NK-92 treated with Interleukin-12 subunit alpha and Interleukin-12 subunit beta, amount 100 ng/mL, for 24 hours (cell line): ENCODE results near the gene RNLS.

Source experiments
- DNase-seq: peaks from one replicate; lab custom pipeline; 2025; lab: John Stamatoyannopoulos, UW

Gene RNLS

GRCh38 chr10:88553116-88553752 is 29.9 kb downstream of the RNLS start:
- peak; percentile 3 for DNase-seq

DNA sequence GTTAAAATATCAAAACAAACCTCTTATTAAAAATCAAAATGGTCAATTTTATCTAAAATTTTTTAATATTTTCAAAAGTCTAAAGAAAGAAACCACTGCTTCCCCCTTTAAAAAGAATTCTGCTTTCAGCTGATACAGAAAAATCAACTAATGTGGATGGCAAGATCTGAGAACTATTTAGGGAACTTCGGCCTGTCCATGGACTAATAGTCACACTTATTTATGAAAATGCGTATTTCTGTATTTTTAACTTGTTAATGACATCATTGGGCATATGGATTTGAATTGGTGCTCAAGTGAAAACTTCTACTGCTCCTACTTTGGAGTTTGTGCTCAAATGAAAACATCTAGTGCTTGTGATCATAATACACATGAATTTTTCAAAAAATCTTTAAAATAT is 31.9 kb downstream of the RNLS start:
- no peak for DNase-seq

DNA sequence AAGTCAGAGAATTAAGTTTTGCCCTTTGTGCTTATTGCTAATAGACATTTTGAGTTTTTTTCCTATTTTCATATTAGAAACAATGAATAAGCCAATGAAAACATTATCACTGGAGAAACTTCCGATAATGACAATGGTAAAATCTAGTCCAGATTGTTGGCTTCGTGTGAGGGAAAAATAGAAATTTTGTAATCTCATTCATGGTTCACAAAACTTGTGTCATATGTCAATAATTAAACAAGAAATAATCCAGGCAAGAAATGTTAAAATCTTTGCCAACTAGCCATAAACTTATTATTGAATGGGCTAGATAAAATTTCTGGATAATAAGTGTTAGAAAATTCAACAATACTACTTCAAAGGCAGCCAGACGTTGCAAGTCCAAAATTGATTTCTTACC is 36.6 kb downstream of the RNLS start:
- no peak for DNase-seq

- no peak for DNase-seq
Measured at GRCh38 chr10:88545359-88545758, 37.8 kb downstream of the RNLS start.

GRCh38 chr10:88544140-88544870 is 38.8 kb downstream of the RNLS start:
- no peak for DNase-seq

- no peak for DNase-seq
Measured at GRCh38 chr10:88542522-88542921, 40.6 kb downstream of the RNLS start.

GRCh38 chr10:88541116-88541626 is 41.9 kb downstream of the RNLS start:
- DNase-seq, result no peak

GRCh38 chr10:88540351-88540750 is 42.8 kb downstream of the RNLS start:
- DNase-seq, result no peak

DNA sequence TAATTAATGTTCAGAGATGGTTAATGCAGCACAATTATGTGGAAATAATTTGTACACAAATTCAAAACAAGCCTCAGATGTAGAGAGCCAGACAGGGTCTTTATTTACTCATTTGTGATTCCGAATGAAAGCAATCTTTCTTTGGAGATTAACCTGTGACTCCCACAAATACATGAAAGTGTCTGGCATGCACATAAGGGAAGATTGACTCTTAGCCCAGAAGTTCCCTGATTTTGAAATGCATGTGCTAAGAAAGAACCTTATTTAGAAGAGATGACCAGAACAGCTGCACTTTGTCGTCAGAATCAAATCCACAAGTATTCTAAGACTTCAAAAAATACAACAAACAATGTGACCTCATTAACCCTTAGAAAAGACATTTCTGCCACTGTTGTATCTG is 45.1 kb downstream of the RNLS start:
- no peak for DNase-seq

GRCh38 chr10:88537322-88537721 is 45.8 kb downstream of the RNLS start:
- DNase-seq, result no peak

DNA sequence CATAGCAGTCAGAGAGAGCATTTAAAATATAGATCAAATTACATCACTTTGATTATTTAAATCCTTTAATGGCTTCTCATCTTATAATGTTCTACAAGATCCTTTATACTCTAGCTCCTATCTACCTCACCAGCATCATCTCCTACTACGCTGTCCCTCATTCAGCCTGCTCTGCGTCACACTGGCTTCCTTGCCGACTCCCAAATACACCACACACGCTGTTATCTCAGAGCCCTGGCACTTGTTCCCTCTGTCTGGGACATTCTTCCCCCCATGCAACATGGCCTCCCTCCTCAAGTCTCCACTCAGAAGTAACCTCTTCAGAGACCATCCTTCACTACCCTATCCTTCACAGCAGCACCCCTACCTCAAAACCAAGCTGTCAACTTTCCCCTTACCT is 46.7 kb downstream of the RNLS start:
- no peak for DNase-seq

GRCh38 chr10:88534072-88534665 is 48.9 kb downstream of the RNLS start:
- no peak for DNase-seq

DNA sequence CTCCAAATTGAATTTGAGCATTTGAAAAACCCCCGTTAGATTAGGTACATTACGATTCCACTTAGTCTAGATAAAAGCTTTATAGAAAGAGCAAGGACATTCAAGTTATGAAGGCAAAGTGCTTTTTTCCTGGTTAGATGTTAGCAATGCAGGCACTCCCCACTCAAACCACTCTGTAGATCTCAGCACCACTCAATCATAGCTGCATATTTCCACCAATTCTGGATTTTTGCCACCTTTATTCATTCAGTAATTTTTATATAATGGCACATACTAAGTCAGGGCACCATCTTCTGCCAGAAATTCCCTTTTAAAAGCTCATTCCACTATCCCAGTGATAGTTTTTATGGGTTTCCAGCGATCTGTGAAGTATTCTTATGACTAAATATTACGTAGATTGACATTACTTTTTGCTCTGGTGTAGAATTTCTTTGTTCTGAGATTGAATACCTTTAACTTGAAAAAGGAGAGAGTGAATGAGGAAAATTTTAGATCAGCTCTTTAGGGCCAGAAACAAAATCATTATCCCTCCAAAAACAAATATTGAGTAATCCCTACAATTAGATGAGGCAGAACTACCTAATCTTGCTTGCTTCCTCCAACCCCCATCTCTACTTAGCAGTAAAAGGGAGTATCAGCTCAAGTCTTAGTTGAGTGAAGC is 51.6 kb downstream of the RNLS start:
- no peak for DNase-seq

GRCh38 chr10:88530629-88531391 is 52.3 kb downstream of the RNLS start:
- no peak for DNase-seq

DNA sequence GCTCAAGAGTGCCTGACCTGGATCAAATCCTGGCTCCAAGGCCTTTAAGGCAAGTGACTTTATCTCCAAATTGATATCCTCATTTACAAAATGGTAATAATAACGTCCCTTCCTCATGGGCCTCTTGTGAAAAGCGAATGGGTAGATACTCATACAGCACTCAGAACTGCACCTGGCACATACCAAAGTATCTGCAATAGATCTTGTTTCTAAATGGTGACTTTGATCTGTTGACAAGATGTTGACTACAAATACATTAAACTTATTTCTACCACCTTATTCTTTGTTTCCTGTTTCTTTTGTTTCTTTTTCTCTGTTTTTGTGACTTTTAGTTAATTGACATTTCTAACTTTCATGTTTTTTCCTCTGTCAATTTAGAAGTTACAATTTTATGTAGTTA is 53.0 kb downstream of the RNLS start:
- no peak for DNase-seq

GRCh38 chr10:88528806-88529570 is 54.1 kb downstream of the RNLS start:
- DNase-seq, result no peak

- no peak for DNase-seq
Measured at GRCh38 chr10:88528201-88528600, 54.9 kb downstream of the RNLS start.

GRCh38 chr10:88527245-88527644 is 55.9 kb downstream of the RNLS start:
- DNase-seq, result no peak

DNA sequence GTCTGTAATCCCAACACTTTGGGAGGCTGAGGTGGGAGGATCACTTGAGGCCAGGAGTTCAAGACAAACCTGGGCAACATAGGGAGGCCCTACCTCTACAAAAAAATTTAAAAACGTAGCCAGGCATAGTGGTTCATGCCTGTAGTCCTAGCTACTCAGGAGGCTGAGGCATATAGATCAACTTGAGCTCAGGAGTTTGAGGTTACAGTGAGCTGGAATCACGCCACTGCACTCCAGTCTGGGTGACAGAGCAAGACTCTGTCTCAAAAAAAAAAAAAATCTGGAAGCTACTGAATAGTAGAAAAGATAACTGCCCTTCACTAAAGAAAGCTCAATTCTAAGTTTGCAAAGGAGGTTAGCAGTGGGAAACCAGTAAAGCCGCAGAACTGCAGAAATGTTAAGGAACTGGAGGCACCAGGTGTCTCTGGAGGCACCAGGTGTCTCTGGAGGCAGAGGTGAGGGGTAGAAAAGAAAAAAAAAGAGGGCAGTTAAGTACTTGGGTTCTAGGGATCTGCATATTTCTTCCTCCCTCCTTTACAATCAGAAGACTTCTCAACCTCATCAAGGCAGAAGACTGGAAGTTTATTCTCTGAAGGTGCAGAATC is 56.5 kb downstream of the RNLS start:
- DNase-seq, result no peak

DNA sequence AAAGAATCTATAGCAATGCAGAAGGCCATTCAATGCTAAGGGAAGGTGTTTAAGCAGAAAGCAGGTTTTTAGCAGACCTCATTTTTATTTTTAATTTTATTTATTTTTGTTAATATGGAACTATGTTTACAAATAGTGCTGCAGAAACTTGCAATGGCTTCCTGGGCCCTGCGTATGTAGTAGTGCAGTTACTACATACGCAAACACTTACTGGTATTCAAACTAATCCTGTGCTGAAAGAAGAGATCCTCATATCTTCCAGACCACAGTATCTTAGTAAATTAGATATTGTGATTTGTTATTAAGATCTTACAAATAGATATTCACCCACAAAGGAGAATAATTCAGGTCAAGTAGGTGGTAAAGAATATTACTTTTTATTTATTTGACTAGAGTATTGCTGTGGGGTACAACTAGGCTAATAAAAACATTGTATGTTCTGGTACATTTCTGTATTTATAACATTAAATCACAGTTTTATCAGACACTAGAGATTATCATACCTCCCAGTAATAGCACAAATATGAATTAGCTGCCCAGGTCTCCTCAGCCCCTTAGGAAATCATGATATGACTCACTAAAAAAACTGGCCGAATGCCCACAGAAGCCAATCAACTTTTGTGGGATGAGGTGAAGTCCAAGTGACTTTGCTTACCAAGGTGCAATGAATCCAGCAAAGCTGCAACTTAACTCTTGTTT is 57.6 kb downstream of the RNLS start:
- no peak for DNase-seq
